ENCODE results near the gene VN1R4. TPM values are rescaled to one million over a fixed set of nuclear protein-coding genes. Genes with fewer than 3 reads are reported as not detected.

The VN1R4 gene
- total RNA-seq, 1 experiment from 2014 or later = not detected

GRCh38 chr19:53311044-53311443 lies 43.5 kb upstream of the VN1R4 start:
- Mint-ChIP-seq H3K27me3 (ENCODE audit: low read depth) (peaks cover 96% of the 10 kb centered on the region), H3K4me3 (no peak overlapping the region; a peak in 1 of 5 replicates), H3K27ac (no peak overlapping the region), H3K36me3 (ENCODE audit: insufficient read depth in 1 of 3, low read depth in 3 of 3) (peaks cover 0 to 8% (median 0%) of the 10 kb centered on the region in 3 experiments; a peak in 3 of 7 replicates), H3K9me3 (peaks cover 27 to 41% of the 10 kb centered on the region in 2 experiments), H3K4me1 (peaks cover 0 to 9% of the 10 kb centered on the region in 2 experiments; a peak in 2 of 4 replicates)
- no peak overlapping the region for H4K91ac ChIP-seq (ENCODE audit: insufficient read length, low read depth, low read length)
- H3T11ph ChIP-seq (ENCODE audit: low read length) = no peak overlapping the region
- no peak overlapping the region for H2BK5ac ChIP-seq (ENCODE audit: insufficient read length, low read length)
- H2BK20ac ChIP-seq (ENCODE audit: low read depth, low read length, poor library complexity, severe bottlenecking) = no peak overlapping the region
- H3K4me1 ChIP-seq (ENCODE audit: insufficient read depth, low read length) = no peaks in the 10 kb centered on the region
- no peak overlapping the region for H2BK120ac ChIP-seq (ENCODE audit: low read depth, low read length, poor library complexity, severe bottlenecking)
- no peak for TF ChIP-seq CTCF (conservative IDR thresholded peaks at IDR 0.05)
- H2BK12ac ChIP-seq (ENCODE audit: insufficient read length, low read depth, low read length) = no peak overlapping the region
- no peak overlapping the region for H3K23ac ChIP-seq (ENCODE audit: insufficient read length, low read depth, low read length)
- no peak overlapping the region for H3K9ac ChIP-seq (ENCODE audit: extremely low read depth, insufficient read length, low read length)
- no peak overlapping the region for H3K27ac ChIP-seq (ENCODE audit: insufficient read length, low read depth, low read length)
- no peaks in the 10 kb centered on the region for H3K23me2 ChIP-seq (ENCODE audit: insufficient read length, low read depth, low read length, poor library complexity, severe bottlenecking)
- H3K14ac ChIP-seq (ENCODE audit: insufficient read depth, low read length) = no peak overlapping the region
- H3K79me2 ChIP-seq (ENCODE audit: insufficient read depth, low read length) = no peaks in the 10 kb centered on the region
- no peak overlapping the region for H2AK5ac ChIP-seq (ENCODE audit: insufficient read length, low read length)
- no peaks in the 10 kb centered on the region for H3K9me3 ChIP-seq (ENCODE audit: control insufficient read depth, low read depth, low read length)
- no peak overlapping the region for H3K56ac ChIP-seq (ENCODE audit: insufficient read length, low read depth, low read length)
- no peak for DNase-seq
- H3K27me3 ChIP-seq (ENCODE audit: insufficient read depth, low read length) = no peaks in the 10 kb centered on the region; the same call in 1 of the 2 replicates
- no peak overlapping the region for H4K8ac ChIP-seq (replicated peaks; ENCODE audit: insufficient read length, low read depth, low read length)
- no peak overlapping the region for H4K5ac ChIP-seq (ENCODE audit: insufficient read length, low read depth, low read length)
- no CpG with 5 or more reads among the region's 11 CpGs for WGBS (ENCODE audit: extremely low coverage, insufficient read length, low lambda C conversion rate)
- H3K4me2 ChIP-seq (ENCODE audit: insufficient read depth, insufficient read length, low read length) = no peak overlapping the region
- H2BK15ac ChIP-seq (ENCODE audit: low read depth, low read length) = no peak overlapping the region
- no peak overlapping the region for H3K18ac ChIP-seq (ENCODE audit: insufficient read length, low read depth, low read length)
- no peak overlapping the region for H2AFZ ChIP-seq (ENCODE audit: low read length)
- no peak overlapping the region for H3K4ac ChIP-seq (ENCODE audit: low read depth, low read length)
- no peaks in the 10 kb centered on the region for H3K79me1 ChIP-seq (ENCODE audit: insufficient read depth, low read depth, low read length, poor library complexity, severe bottlenecking)
- no peaks in the 10 kb centered on the region for H4K20me1 ChIP-seq (ENCODE audit: control insufficient read depth, insufficient read depth, insufficient read length)

All from H9 (cell line).